Stimulated activated CD8-positive, alpha-beta memory T cell treated with anti-CD3 and anti-CD28 coated beads, Interleukin-7, amount 100 ng/mL, for 24 hours (primary cell): Measurements from ENCODE around the gene PKHD1.

Experiments used
- DNase-seq: peaks from one replicate; pipeline ENCODE4 v3.0.0-alpha.2; 2020; ENCODE audit warnings: low read depth

The PKHD1 gene

GRCh38 chr6:51792273-51793030 lies 295.0 kb downstream of the PKHD1 start:
- no peak for DNase-seq

- no peak for DNase-seq
Measured at GRCh38 chr6:51790946-51791345, 296.5 kb downstream of the PKHD1 start.

- no peak for DNase-seq
Measured at GRCh38 chr6:51788121-51788520, 299.3 kb downstream of the PKHD1 start.

GRCh38 chr6:51778666-51779065 lies 308.7 kb downstream of the PKHD1 start:
- DNase-seq = no peak

GRCh38 chr6:51777618-51778017 lies 309.8 kb downstream of the PKHD1 start:
- DNase-seq = no peak

GRCh38 chr6:51775942-51776860 lies 311.2 kb downstream of the PKHD1 start:
- no peak for DNase-seq

GRCh38 chr6:51768087-51768486 lies 319.3 kb downstream of the PKHD1 start:
- DNase-seq = no peak

- no peak for DNase-seq
Measured at GRCh38 chr6:51765230-51765629, 322.2 kb downstream of the PKHD1 start.

GRCh38 chr6:51753635-51754034 lies 333.8 kb downstream of the PKHD1 start:
- no peak for DNase-seq

GRCh38 chr6:51743999-51744398 lies 343.4 kb downstream of the PKHD1 start:
- no peak for DNase-seq

GRCh38 chr6:51740658-51741057 lies 346.8 kb downstream of the PKHD1 start:
- no peak for DNase-seq

GRCh38 chr6:51738614-51739013 lies 348.8 kb downstream of the PKHD1 start:
- DNase-seq = no peak

- no peak for DNase-seq
Measured at GRCh38 chr6:51737580-51738360, 349.6 kb downstream of the PKHD1 start.

GRCh38 chr6:51725155-51725554 lies 362.3 kb downstream of the PKHD1 start:
- no peak for DNase-seq

- no peak for DNase-seq
Measured at GRCh38 chr6:51720327-51720726, 367.1 kb downstream of the PKHD1 start.

- DNase-seq = no peak
Measured at GRCh38 chr6:51719297-51719696, 368.1 kb downstream of the PKHD1 start.

GRCh38 chr6:51718533-51718932 lies 368.9 kb downstream of the PKHD1 start:
- no peak for DNase-seq

GRCh38 chr6:51717477-51717876 lies 369.9 kb downstream of the PKHD1 start:
- DNase-seq = no peak

- no peak for DNase-seq
Measured at GRCh38 chr6:51711876-51712275, 375.5 kb downstream of the PKHD1 start.

GRCh38 chr6:51706086-51706485 lies 381.3 kb downstream of the PKHD1 start:
- no peak for DNase-seq

GRCh38 chr6:51704932-51705540 lies 382.4 kb downstream of the PKHD1 start:
- no peak for DNase-seq

GRCh38 chr6:51702851-51703250 lies 384.6 kb downstream of the PKHD1 start:
- DNase-seq = no peak
